ENCODE measurements around the gene PDE8B. TPM values are rescaled to one million over a fixed set of nuclear protein-coding genes. Genes with fewer than 3 reads are reported as not detected.

The PDE8B gene
- polyA plus RNA-seq, 1 of the 3 experiments (the other 2 are of a cell fraction), result not detected

DNA sequence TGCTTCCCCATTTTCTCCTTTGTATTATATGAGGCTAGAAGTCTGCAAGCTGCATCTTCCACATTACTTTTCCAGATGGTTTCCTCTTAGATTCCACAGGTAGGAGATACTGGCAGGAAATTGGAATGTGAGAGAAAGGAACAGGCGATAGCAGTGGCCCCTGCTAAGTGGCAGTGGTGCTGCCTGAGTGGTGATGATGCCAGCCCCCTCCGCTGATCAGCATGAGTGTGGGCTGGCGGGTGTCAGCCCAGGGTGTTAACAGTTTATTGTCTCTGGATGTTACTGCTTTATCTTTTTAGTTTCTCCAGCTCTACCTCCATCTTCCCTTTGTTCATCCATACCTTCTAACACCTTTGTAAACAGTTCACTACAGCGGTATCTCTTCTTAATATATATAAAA lies 13.2 kb downstream of the PDE8B start:
- Histone ChIP-seq H3F3A (replicated peaks; ENCODE audit: insufficient read depth) (no peaks in the 10 kb centered on the region), H3K79me2 (ENCODE audit: insufficient read depth) (no peaks in the 10 kb centered on the region), H3K4me1 (ENCODE audit: control insufficient read depth in 1 of 2, insufficient read depth in 2 of 2, low read depth in 1 of 2, low read length in 1 of 2) (no peaks in the 10 kb centered on the region), H3K9ac (no peak overlapping the region), H4K20me1 (ENCODE audit: insufficient read depth) (no peaks in the 10 kb centered on the region), H3K27me3 (ENCODE audit: insufficient read depth) (peaks cover 8% of the 10 kb centered on the region; the same call in 1 of the 2 replicates), H3K9me3 (no peaks in the 10 kb centered on the region), H2AFZ (ENCODE audit: low read depth) (no peak overlapping the region), H3K36me3 (replicated peaks in 1 of 2; ENCODE audit: control insufficient read depth in 1 of 2, insufficient read depth in 2 of 2, low read length in 1 of 2) (no peaks in the 10 kb centered on the region), H3K4me3 (ENCODE audit: low read depth in 2 of 2, low read length in 1 of 2) (no peak overlapping the region), H3K9me2 (no peaks in the 10 kb centered on the region), H3K4me2 (no peak overlapping the region), H3K27ac (ENCODE audit: low read depth in 2 of 2, low read length in 1 of 2) (no peak overlapping the region)
- ChIA-PET CTCF (interaction anchor here (0.7 to 1.1 kb wide), 3 partner anchors 9 to 213 kb away, joined by 3 to 4 read pairs (median 3); partner anchors contain the start of gene PDE8B), POLR2A (no interaction called here)
- no peak for TF ChIP-seq GABPA (IDR thresholded peaks at IDR 0.05; ENCODE audit: low read depth)
- TF ChIP-seq FOXM1 (IDR thresholded peaks at IDR 0.05; ENCODE audit: low read depth), result no peak
- TF ChIP-seq FOSL2 (IDR thresholded peaks at IDR 0.05; ENCODE audit: borderline replicate concordance, low read depth), result no peak
- TF ChIP-seq TCF12 (IDR thresholded peaks at IDR 0.05), result no peak
- no peak for TF ChIP-seq RFX5 (IDR thresholded peaks at IDR 0.05; ENCODE audit: low read length)
- TF ChIP-seq, protein P1, sequence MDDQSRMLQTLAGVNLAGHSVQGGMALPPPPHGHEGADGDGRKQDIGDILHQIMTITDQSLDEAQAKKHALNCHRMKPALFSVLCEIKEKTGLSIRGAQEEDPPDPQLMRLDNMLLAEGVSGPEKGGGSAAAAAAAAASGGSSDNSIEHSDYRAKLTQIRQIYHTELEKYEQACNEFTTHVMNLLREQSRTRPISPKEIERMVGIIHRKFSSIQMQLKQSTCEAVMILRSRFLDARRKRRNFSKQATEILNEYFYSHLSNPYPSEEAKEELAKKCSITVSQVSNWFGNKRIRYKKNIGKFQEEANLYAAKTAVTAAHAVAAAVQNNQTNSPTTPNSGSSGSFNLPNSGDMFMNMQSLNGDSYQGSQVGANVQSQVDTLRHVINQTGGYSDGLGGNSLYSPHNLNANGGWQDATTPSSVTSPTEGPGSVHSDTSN (IDR thresholded peaks at IDR 0.05), result no peak
- no peak for TF ChIP-seq SMC3 (IDR thresholded peaks at IDR 0.05; ENCODE audit: low read depth, low read length)
- TF ChIP-seq, protein P2, sequence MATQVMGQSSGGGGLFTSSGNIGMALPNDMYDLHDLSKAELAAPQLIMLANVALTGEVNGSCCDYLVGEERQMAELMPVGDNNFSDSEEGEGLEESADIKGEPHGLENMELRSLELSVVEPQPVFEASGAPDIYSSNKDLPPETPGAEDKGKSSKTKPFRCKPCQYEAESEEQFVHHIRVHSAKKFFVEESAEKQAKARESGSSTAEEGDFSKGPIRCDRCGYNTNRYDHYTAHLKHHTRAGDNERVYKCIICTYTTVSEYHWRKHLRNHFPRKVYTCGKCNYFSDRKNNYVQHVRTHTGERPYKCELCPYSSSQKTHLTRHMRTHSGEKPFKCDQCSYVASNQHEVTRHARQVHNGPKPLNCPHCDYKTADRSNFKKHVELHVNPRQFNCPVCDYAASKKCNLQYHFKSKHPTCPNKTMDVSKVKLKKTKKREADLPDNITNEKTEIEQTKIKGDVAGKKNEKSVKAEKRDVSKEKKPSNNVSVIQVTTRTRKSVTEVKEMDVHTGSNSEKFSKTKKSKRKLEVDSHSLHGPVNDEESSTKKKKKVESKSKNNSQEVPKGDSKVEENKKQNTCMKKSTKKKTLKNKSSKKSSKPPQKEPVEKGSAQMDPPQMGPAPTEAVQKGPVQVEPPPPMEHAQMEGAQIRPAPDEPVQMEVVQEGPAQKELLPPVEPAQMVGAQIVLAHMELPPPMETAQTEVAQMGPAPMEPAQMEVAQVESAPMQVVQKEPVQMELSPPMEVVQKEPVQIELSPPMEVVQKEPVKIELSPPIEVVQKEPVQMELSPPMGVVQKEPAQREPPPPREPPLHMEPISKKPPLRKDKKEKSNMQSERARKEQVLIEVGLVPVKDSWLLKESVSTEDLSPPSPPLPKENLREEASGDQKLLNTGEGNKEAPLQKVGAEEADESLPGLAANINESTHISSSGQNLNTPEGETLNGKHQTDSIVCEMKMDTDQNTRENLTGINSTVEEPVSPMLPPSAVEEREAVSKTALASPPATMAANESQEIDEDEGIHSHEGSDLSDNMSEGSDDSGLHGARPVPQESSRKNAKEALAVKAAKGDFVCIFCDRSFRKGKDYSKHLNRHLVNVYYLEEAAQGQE (IDR thresholded peaks at IDR 0.05; ENCODE audit: low read depth, low read length), result no peak
- no peak for TF ChIP-seq JUND (IDR thresholded peaks at IDR 0.05)
- 66% methylated on average over 4 of the region's 4 CpGs for WGBS (ENCODE audit: low lambda C conversion rate)
- no peak for DNase-seq

DNA sequence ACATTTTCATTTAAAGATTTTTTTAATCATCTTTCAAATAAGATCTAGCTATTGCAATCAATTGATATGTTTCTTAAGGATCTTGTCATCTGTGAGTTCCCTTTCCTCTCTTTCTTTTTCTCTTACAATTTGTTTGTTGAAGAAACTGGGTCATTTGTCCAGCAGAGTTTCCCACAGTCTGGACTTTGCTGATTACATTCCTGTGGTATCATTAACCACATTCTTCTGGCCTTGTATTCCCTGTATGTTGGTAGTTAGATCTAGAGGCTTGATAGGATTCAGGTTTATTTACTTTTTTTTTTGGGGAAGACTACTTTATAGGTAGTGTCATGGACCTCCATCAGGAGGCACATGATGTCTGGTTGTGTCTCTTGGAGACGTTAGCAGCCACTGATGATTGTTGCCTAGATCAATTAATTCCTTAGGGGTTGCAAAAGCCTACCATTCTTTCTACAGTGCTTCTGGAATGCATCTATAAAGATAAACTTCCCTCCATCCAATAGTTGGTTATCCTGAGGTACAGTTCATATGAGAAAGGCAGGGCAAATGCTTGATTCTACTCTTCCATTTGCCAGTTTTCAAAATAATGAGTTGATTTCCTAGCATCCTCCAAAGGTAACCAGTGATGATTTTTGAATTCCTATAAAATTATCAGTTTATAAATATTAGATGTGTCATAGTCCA lies 14.3 kb downstream of the PDE8B start:
- no peak overlapping the region for H3K4me2 ChIP-seq
- WGBS (ENCODE audit: low lambda C conversion rate), result 28% methylated on average over 1 of the region's 1 CpG
- no peaks in the 10 kb centered on the region for H3K36me3 ChIP-seq (replicated peaks in 1 of 2; ENCODE audit: control insufficient read depth in 1 of 2, insufficient read depth in 2 of 2, low read length in 1 of 2)
- ChIA-PET POLR2A (no interaction called here), CTCF (no interaction called here)
- H3K9ac ChIP-seq, result no peak overlapping the region
- H3F3A ChIP-seq (replicated peaks; ENCODE audit: insufficient read depth), result no peaks in the 10 kb centered on the region
- no peaks in the 10 kb centered on the region for H3K79me2 ChIP-seq (ENCODE audit: insufficient read depth)
- peaks cover 8% of the 10 kb centered on the region; the same call in 1 of the 2 replicates for H3K27me3 ChIP-seq (ENCODE audit: insufficient read depth)
- no peak overlapping the region for H3K4me3 ChIP-seq (ENCODE audit: low read depth in 2 of 2, low read length in 1 of 2)
- no peak overlapping the region for H2AFZ ChIP-seq (ENCODE audit: low read depth)
- no peaks in the 10 kb centered on the region for H3K4me1 ChIP-seq (ENCODE audit: control insufficient read depth in 1 of 2, insufficient read depth in 2 of 2, low read depth in 1 of 2, low read length in 1 of 2)
- H3K27ac ChIP-seq (ENCODE audit: low read depth in 2 of 2, low read length in 1 of 2), result no peak overlapping the region
- H4K20me1 ChIP-seq (ENCODE audit: insufficient read depth), result no peaks in the 10 kb centered on the region
- H3K9me2 ChIP-seq, result no peaks in the 10 kb centered on the region
- DNase-seq, result no peak
- no peaks in the 10 kb centered on the region for H3K9me3 ChIP-seq
- TF ChIP-seq, protein P3, sequence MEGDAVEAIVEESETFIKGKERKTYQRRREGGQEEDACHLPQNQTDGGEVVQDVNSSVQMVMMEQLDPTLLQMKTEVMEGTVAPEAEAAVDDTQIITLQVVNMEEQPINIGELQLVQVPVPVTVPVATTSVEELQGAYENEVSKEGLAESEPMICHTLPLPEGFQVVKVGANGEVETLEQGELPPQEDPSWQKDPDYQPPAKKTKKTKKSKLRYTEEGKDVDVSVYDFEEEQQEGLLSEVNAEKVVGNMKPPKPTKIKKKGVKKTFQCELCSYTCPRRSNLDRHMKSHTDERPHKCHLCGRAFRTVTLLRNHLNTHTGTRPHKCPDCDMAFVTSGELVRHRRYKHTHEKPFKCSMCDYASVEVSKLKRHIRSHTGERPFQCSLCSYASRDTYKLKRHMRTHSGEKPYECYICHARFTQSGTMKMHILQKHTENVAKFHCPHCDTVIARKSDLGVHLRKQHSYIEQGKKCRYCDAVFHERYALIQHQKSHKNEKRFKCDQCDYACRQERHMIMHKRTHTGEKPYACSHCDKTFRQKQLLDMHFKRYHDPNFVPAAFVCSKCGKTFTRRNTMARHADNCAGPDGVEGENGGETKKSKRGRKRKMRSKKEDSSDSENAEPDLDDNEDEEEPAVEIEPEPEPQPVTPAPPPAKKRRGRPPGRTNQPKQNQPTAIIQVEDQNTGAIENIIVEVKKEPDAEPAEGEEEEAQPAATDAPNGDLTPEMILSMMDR (IDR thresholded peaks at IDR 0.05), result no peak
- TF ChIP-seq NRF1 (IDR thresholded peaks at IDR 0.05; ENCODE audit: low read depth, low read length) (no peak), EZH2phosphoT487 (IDR thresholded peaks at IDR 0.05; ENCODE audit: borderline replicate concordance, low read depth) (no peak), FOXM1 (IDR thresholded peaks at IDR 0.05; ENCODE audit: low read depth) (no peak), RAD21 (IDR thresholded peaks at IDR 0.05; ENCODE audit: low read length) (no peak), MEF2A (IDR thresholded peaks at IDR 0.05; ENCODE audit: borderline replicate concordance, low read depth) (no peak), TCF12 (IDR thresholded peaks at IDR 0.05) (no peak), SMC3 (IDR thresholded peaks at IDR 0.05; ENCODE audit: low read depth, low read length) (no peak)
- TF ChIP-seq, protein P1 (IDR thresholded peaks at IDR 0.05), result no peak

Data from SK-N-SH (cell line).